BE2C (cell line): ENCODE measurements around the gene MAN1C1.

Experiments used
- DNase-seq: peaks from one replicate; pipeline ENCODE4 v3.0.0-alpha.2; 2020
- H3K27me3 ChIP-seq: fragments of 250-450 bp; sonication (Bioruptor Pico); 2 replicates; pipeline ENCODE4 v1.5.1; 2020; ENCODE audit warnings: mild to moderate bottlenecking
- H3K36me3 ChIP-seq: fragments of 250-450 bp; sonication (Bioruptor Pico); 2 replicates; pipeline ENCODE4 v1.5.1; 2020; ENCODE audit warnings: mild to moderate bottlenecking
- H3K4me1 ChIP-seq: fragments of 250-450 bp; sonication (Bioruptor Pico); 2 replicates; pipeline ENCODE4 v1.5.1; 2020
- H3K4me3 ChIP-seq: 2 replicates; pipeline ENCODE4 v1.5.1; 2011; ENCODE audit warnings: low read depth, low read length
- H3K9me3 ChIP-seq: fragments of 250-450 bp; sonication (Bioruptor Pico); 2 replicates; pipeline ENCODE4 v1.5.1; 2020
- CTCF ChIP-seq: IDR thresholded peaks from 2 replicates; pipeline ENCODE4 v1.5.1; 2012; ENCODE audit warnings: mild to moderate bottlenecking, low read depth, low read length

MAN1C1 gene

GRCh38 chr1:25814549-25815087 lies 198.0 kb downstream of the MAN1C1 start:
- H3K9me3 ChIP-seq, result no peaks in the 10 kb centered on the region
- no peaks in the 10 kb centered on the region for H3K27me3 ChIP-seq
- H3K4me3 ChIP-seq, result no peak overlapping the region
- no peaks in the 10 kb centered on the region for H3K36me3 ChIP-seq
- DNase-seq, result no peak
- TF ChIP-seq CTCF, result no peak
- H3K4me1 ChIP-seq, result peaks cover 3% of the 10 kb centered on the region

GRCh38 chr1:25815208-25816111 lies 198.9 kb downstream of the MAN1C1 start:
- no peaks in the 10 kb centered on the region for H3K36me3 ChIP-seq

GRCh38 chr1:25816112-25816718 lies 199.6 kb downstream of the MAN1C1 start:
- peaks cover 3% of the 10 kb centered on the region for H3K4me1 ChIP-seq
- no peaks in the 10 kb centered on the region for H3K9me3 ChIP-seq
- no peak for DNase-seq
- H3K36me3 ChIP-seq, result no peaks in the 10 kb centered on the region
- no peak for TF ChIP-seq CTCF
- H3K27me3 ChIP-seq, result no peaks in the 10 kb centered on the region
- no peak overlapping the region for H3K4me3 ChIP-seq

More at GRCh38 chr1:25815208-25816111, 198.9 kb downstream of the MAN1C1 start:
- no peaks in the 10 kb centered on the region for H3K9me3 ChIP-seq
- DNase-seq, result no peak
- peaks cover 3% of the 10 kb centered on the region for H3K4me1 ChIP-seq
- no peak for TF ChIP-seq CTCF
- H3K27me3 ChIP-seq, result no peaks in the 10 kb centered on the region
- no peak overlapping the region for H3K4me3 ChIP-seq

- Histone ChIP-seq H3K9me3 (no peaks in the 10 kb centered on the region), H3K4me3 (no peak overlapping the region), H3K27me3 (no peaks in the 10 kb centered on the region), H3K4me1 (peaks cover 3% of the 10 kb centered on the region), H3K36me3 (no peaks in the 10 kb centered on the region)
- TF ChIP-seq CTCF, result peak; percentile 31
- DNase-seq, result peak; percentile 44
Measured at GRCh38 chr1:25817840-25818501, 201.4 kb downstream of the MAN1C1 start.

GRCh38 chr1:25818569-25818968 lies 202.0 kb downstream of the MAN1C1 start:
- no peak for TF ChIP-seq CTCF

More at GRCh38 chr1:25818569-25818968, 202.0 kb downstream of the MAN1C1 start:
- H3K4me1 ChIP-seq, result peaks cover 3% of the 10 kb centered on the region
- no peaks in the 10 kb centered on the region for H3K9me3 ChIP-seq
- no peak for DNase-seq
- no peak overlapping the region for H3K4me3 ChIP-seq
- H3K36me3 ChIP-seq, result no peaks in the 10 kb centered on the region
- no peaks in the 10 kb centered on the region for H3K27me3 ChIP-seq
